ENCODE data around the gene UBTD2. TPM values are rescaled to one million over a fixed set of nuclear protein-coding genes. Genes with fewer than 3 reads are reported as not detected.

Gene UBTD2
- total RNA-seq, 4 donors from 2014 or later = 15.9 to 28.6 (median 22.5) TPM

- Histone ChIP-seq H3K4me1 (no peaks in the 10 kb centered on the region), H3K27ac (no peak overlapping the region), H3K27me3 (no peaks in the 10 kb centered on the region), H3K9me3 (no peaks in the 10 kb centered on the region), H3K36me3 (no peaks in the 10 kb centered on the region), H3K4me3 (replicated peaks in 1 of 3) (no peak overlapping the region)
- TF ChIP-seq POLR2A (IDR thresholded peaks at IDR 0.05) (no peak), CTCF (IDR thresholded peaks at IDR 0.05) (no peak)
- WGBS, 2 donors = 68 to 72% methylated on average over 8 of the region's 8 CpGs
- intact Hi-C loops (cut with DNase I) = no loop called here
- DNase-seq = no peak
Observed at GRCh38 chr5:172171118-172171517, 112.4 kb downstream of the UBTD2 start.

GRCh38 chr5:172170251-172170701, 113.3 kb downstream of the UBTD2 start:
- TF ChIP-seq CTCF (IDR thresholded peaks at IDR 0.05) (no peak), POLR2A (IDR thresholded peaks at IDR 0.05) (no peak)
- Histone ChIP-seq H3K36me3 (no peaks in the 10 kb centered on the region), H3K4me1 (no peaks in the 10 kb centered on the region), H3K27ac (no peak overlapping the region), H3K9me3 (no peaks in the 10 kb centered on the region), H3K27me3 (no peaks in the 10 kb centered on the region), H3K4me3 (replicated peaks in 1 of 3) (no peak overlapping the region)
- 68 to 70% methylated on average over 9 of the region's 9 CpGs for WGBS, 2 donors
- intact Hi-C loops (cut with DNase I) = no loop called here
- no peak for DNase-seq

GRCh38 chr5:172169216-172169615, 114.3 kb downstream of the UBTD2 start:
- no peak for TF ChIP-seq CTCF (IDR thresholded peaks at IDR 0.05)
- no peak for TF ChIP-seq POLR2A (IDR thresholded peaks at IDR 0.05)
- H3K27me3 ChIP-seq = no peaks in the 10 kb centered on the region
- no peaks in the 10 kb centered on the region for H3K9me3 ChIP-seq
- no peak overlapping the region for H3K4me3 ChIP-seq (replicated peaks in 1 of 3)
- intact Hi-C loops (cut with DNase I) = no loop called here
- no peaks in the 10 kb centered on the region for H3K4me1 ChIP-seq
- DNase-seq = no peak
- WGBS, 2 donors = 91 to 97% methylated on average over 2 of the region's 2 CpGs
- no peaks in the 10 kb centered on the region for H3K36me3 ChIP-seq
- H3K27ac ChIP-seq = no peak overlapping the region

- H3K27ac ChIP-seq = no peak overlapping the region
- H3K4me3 ChIP-seq (replicated peaks in 1 of 3) = no peak overlapping the region
- WGBS, 2 donors = 75 to 94% methylated on average over 2 to 8 of the region's 8 CpGs
- no peaks in the 10 kb centered on the region for H3K36me3 ChIP-seq
- no peaks in the 10 kb centered on the region for H3K27me3 ChIP-seq
- no peak for DNase-seq
- H3K4me1 ChIP-seq = no peaks in the 10 kb centered on the region
- intact Hi-C loops (cut with DNase I) = no loop called here
- no peaks in the 10 kb centered on the region for H3K9me3 ChIP-seq
- TF ChIP-seq POLR2A (IDR thresholded peaks at IDR 0.05) (no peak), CTCF (IDR thresholded peaks at IDR 0.05) (no peak)
Observed at GRCh38 chr5:172168311-172168710, 115.3 kb downstream of the UBTD2 start.

- intact Hi-C loops (cut with DNase I) = no loop called here
- no peak for DNase-seq
- Histone ChIP-seq H3K36me3 (no peaks in the 10 kb centered on the region), H3K9me3 (no peaks in the 10 kb centered on the region), H3K4me1 (no peaks in the 10 kb centered on the region), H3K27me3 (no peaks in the 10 kb centered on the region), H3K4me3 (replicated peaks in 1 of 3) (no peak overlapping the region), H3K27ac (no peak overlapping the region)
- no peak for TF ChIP-seq CTCF (IDR thresholded peaks at IDR 0.05)
- no peak for TF ChIP-seq POLR2A (IDR thresholded peaks at IDR 0.05)
- WGBS, 2 donors = 94 to 97% methylated on average over 7 of the region's 7 CpGs
Observed at GRCh38 chr5:172167895-172168294, 115.7 kb downstream of the UBTD2 start.
